Inflammatory macrophage treated with lipopolysaccharide for 1 hour (primary cell): Measurements from ENCODE around the gene DHRS4L2.
A peak's percentile ranks its signal among the peaks of the same experiment; 100 is the strongest.
"Not testable (repeated sequence)": the region's sequence is repeated elsewhere in the genome, so short reads cannot be mapped to it uniquely, and the experiment has no call there.

Source experiments
- DNase-seq, 2 donors: peaks; one replicate each; pipeline ENCODE4 v3.0.0-alpha.2; 2020 to 2022

The DHRS4L2 gene

GRCh38 chr14:23988607-23989363 is at the start of gene DHRS4L2:
Gene DHRS4L2 (plus strand): TSS chr14:23988929. CDS start chr14:23988948, 19 bp downstream.
- DNase-seq: peak; percentile 88 to 94

- DNase-seq: no peak
Observed at GRCh38 chr14:23939607-23940326, 49.0 kb upstream of the DHRS4L2 start.

GRCh38 chr14:23941230-23941629 is 47.5 kb upstream of the DHRS4L2 start:
- DNase-seq: no peak

- DNase-seq: no peak
Observed at GRCh38 chr14:23941669-23942068, 47.1 kb upstream of the DHRS4L2 start.

- no peak for DNase-seq
Observed at GRCh38 chr14:23942587-23942986, 46.1 kb upstream of the DHRS4L2 start.

GRCh38 chr14:23949069-23949468 is 39.7 kb upstream of the DHRS4L2 start:
- DNase-seq: not testable (repeated sequence)

GRCh38 chr14:23950411-23951135 is 38.2 kb upstream of the DHRS4L2 start:
- DNase-seq: no peak

- DNase-seq: not testable (repeated sequence)
Observed at GRCh38 chr14:23951136-23951466, 37.6 kb upstream of the DHRS4L2 start.

- DNase-seq: no peak
Observed at GRCh38 chr14:23951590-23952201, 37.0 kb upstream of the DHRS4L2 start.

- not testable (repeated sequence) for DNase-seq
Observed at GRCh38 chr14:23953116-23953463, 35.6 kb upstream of the DHRS4L2 start.

GRCh38 chr14:23953464-23954278 is 35.1 kb upstream of the DHRS4L2 start, which contains the start of gene DHRS4:
Gene DHRS4 (plus strand): TSS chr14:23953770. CDS start chr14:23953789, 19 bp downstream.
- peak; percentile 75 to 85 for DNase-seq

- not testable (repeated sequence) for DNase-seq
Observed at GRCh38 chr14:23954279-23954614, 34.5 kb upstream of the DHRS4L2 start.

- DNase-seq: not testable (repeated sequence)
Observed at GRCh38 chr14:23954965-23955364, 33.8 kb upstream of the DHRS4L2 start.

GRCh38 chr14:23955811-23956210 is 32.9 kb upstream of the DHRS4L2 start:
- peak; percentile 51 to 74 for DNase-seq

- DNase-seq: not testable (repeated sequence)
Observed at GRCh38 chr14:23957913-23958569, 30.7 kb upstream of the DHRS4L2 start.

GRCh38 chr14:23960899-23961298 is 27.8 kb upstream of the DHRS4L2 start:
- DNase-seq: not testable (repeated sequence)

- DNase-seq: not testable (repeated sequence)
Observed at GRCh38 chr14:23961704-23962103, 27.0 kb upstream of the DHRS4L2 start.

GRCh38 chr14:23969130-23969480 is 19.6 kb upstream of the DHRS4L2 start:
- not testable (repeated sequence) for DNase-seq

- DNase-seq: not testable (repeated sequence)
Observed at GRCh38 chr14:23969481-23970282, 19.0 kb upstream of the DHRS4L2 start.

- DNase-seq: not testable (repeated sequence)
Observed at GRCh38 chr14:23970283-23970659, 18.5 kb upstream of the DHRS4L2 start.

GRCh38 chr14:23973178-23973577 is 15.6 kb upstream of the DHRS4L2 start:
- peak in 1 of 2 donors; percentile 34 for DNase-seq
